HS-5 (cell line): ENCODE measurements around the gene ABCA1.
"Not testable (repeated sequence)": the region's sequence is repeated elsewhere in the genome, so short reads cannot be mapped to it uniquely, and the experiment has no call there.

Experiments
- DNase-seq: peaks from one replicate; pipeline ENCODE4 v3.0.0-alpha.2; 2012; ENCODE audit warnings: low read depth

The ABCA1 gene

GRCh38 chr9:104787306-104788015, 140.5 kb downstream of the ABCA1 start:
- DNase-seq, result no peak

- no peak for DNase-seq
These were observed 141.7 kb downstream of the ABCA1 start for GRCh38 chr9:104786293-104786692.

GRCh38 chr9:104784098-104784497, 143.9 kb downstream of the ABCA1 start:
- DNase-seq, result no peak

GRCh38 chr9:104783588-104783987, 144.4 kb downstream of the ABCA1 start:
- DNase-seq, result no peak

GRCh38 chr9:104780796-104781395, 147.1 kb downstream of the ABCA1 start:
- peak; percentile 25 for DNase-seq

- no peak for DNase-seq
These were observed 147.9 kb downstream of the ABCA1 start for GRCh38 chr9:104779946-104780535.

- DNase-seq, result no peak
These were observed 148.6 kb downstream of the ABCA1 start for GRCh38 chr9:104779334-104779733.

GRCh38 chr9:104778802-104779201, 149.2 kb downstream of the ABCA1 start:
- DNase-seq, result no peak

GRCh38 chr9:104776797-104777196, 151.2 kb downstream of the ABCA1 start:
- no peak for DNase-seq

GRCh38 chr9:104775976-104776375, 152.0 kb downstream of the ABCA1 start:
- DNase-seq, result no peak

- DNase-seq, result no peak
These were observed 152.4 kb downstream of the ABCA1 start for GRCh38 chr9:104775574-104775936.

GRCh38 chr9:104774831-104775573, 153.0 kb downstream of the ABCA1 start:
- no peak for DNase-seq

- no peak for DNase-seq
These were observed 153.8 kb downstream of the ABCA1 start for GRCh38 chr9:104774132-104774531.

- DNase-seq, result no peak
These were observed 155.0 kb downstream of the ABCA1 start for GRCh38 chr9:104772714-104773510.

- no peak for DNase-seq
These were observed 158.3 kb downstream of the ABCA1 start for GRCh38 chr9:104769655-104770054.

GRCh38 chr9:104769029-104769428, 158.9 kb downstream of the ABCA1 start:
- not testable (repeated sequence) for DNase-seq

- no peak for DNase-seq
These were observed 160.4 kb downstream of the ABCA1 start for GRCh38 chr9:104767507-104767906.

- no peak for DNase-seq
These were observed 161.9 kb downstream of the ABCA1 start for GRCh38 chr9:104766025-104766424.

GRCh38 chr9:104765138-104765537, 162.8 kb downstream of the ABCA1 start:
- DNase-seq, result no peak

- no peak for DNase-seq
These were observed 169.0 kb downstream of the ABCA1 start for GRCh38 chr9:104758974-104759373.

GRCh38 chr9:104750185-104750767, 177.7 kb downstream of the ABCA1 start:
- DNase-seq, result no peak
